WTC11 (cell line): ENCODE data around the gene PM20D2.
"Not testable (repeated sequence)": the region's sequence is repeated elsewhere in the genome, so short reads cannot be mapped to it uniquely, and the experiment has no call there.

ENCODE experiments used
- TEAD4 ChIP-seq: sonication (generic); formaldehyde crosslinking; IDR thresholded peaks from 2 replicates; pipeline ENCODE4 v1.8.0; 2022; ENCODE audit warnings: mild to moderate bottlenecking, missing genetic modification reagents
- TF ChIP-seq, protein P1 (sequence below): fragments of 200-600 bp; IDR thresholded peaks from 2 replicates; pipeline ENCODE4 v1.8.0; 2022; ENCODE audit warnings: antibody characterized with exemption

DNA sequence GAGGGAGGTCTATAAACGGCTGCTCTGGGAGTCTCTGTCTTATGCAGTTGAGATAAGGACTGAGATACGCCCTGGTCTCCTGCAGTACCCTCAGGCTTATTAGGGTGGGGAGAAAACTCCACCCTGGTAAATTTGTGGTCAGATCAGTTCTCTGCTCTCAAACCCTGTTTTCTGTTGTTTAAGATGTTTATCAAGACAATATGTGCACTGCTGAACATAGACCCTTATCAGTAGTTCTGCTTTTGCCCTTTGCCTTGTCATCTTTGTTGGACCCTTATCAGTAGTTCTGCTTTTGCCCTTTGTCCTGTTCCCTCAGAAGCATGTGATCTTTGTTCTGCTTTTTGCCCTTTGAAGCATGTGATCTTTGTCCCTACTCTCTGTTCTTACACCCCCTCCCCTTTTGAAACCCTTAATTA, 17.6 kb upstream of the PM20D2 start:
- TF ChIP-seq, protein P1, sequence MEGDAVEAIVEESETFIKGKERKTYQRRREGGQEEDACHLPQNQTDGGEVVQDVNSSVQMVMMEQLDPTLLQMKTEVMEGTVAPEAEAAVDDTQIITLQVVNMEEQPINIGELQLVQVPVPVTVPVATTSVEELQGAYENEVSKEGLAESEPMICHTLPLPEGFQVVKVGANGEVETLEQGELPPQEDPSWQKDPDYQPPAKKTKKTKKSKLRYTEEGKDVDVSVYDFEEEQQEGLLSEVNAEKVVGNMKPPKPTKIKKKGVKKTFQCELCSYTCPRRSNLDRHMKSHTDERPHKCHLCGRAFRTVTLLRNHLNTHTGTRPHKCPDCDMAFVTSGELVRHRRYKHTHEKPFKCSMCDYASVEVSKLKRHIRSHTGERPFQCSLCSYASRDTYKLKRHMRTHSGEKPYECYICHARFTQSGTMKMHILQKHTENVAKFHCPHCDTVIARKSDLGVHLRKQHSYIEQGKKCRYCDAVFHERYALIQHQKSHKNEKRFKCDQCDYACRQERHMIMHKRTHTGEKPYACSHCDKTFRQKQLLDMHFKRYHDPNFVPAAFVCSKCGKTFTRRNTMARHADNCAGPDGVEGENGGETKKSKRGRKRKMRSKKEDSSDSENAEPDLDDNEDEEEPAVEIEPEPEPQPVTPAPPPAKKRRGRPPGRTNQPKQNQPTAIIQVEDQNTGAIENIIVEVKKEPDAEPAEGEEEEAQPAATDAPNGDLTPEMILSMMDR: not testable (repeated sequence)
- TF ChIP-seq TEAD4: not testable (repeated sequence)
